AG08395 (cell line): ENCODE results near the gene DTX2.
"Not testable (repeated sequence)": the region's sequence is repeated elsewhere in the genome, so short reads cannot be mapped to it uniquely, and the experiment has no call there.

ENCODE experiments used
- DNase-seq: peaks from one replicate; pipeline ENCODE4 v3.0.0; 2012; ENCODE audit warnings: mixed read lengths, low spot score

Gene DTX2

GRCh38 chr7:76443846-76444245 is 17.7 kb upstream of the DTX2 start:
- not testable (repeated sequence) for DNase-seq

DNA sequence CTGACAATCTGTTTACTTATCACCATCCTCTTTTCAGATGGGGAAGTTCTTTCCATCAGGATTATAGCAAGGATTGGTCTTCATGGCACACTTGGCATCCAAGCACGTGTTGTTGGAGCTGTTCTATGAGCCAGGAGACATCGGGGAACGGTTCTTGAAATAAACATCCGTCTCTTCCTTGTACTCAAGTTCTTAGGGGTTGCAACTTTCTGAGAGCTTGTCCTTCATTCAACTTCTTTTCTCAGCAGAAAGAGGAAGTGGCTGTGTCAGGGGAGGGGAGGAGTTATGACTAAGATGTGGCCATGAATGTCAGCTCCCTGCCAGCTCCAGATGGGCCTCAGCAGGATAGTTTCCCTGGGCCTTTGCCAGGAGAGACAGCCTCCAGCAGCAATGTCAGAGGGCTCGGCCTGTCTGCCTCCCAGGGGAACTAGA is 15.9 kb upstream of the DTX2 start:
- DNase-seq, result not testable (repeated sequence)

GRCh38 chr7:76457017-76457416 is 4.5 kb upstream of the DTX2 start:
- DNase-seq, result not testable (repeated sequence)

DNA sequence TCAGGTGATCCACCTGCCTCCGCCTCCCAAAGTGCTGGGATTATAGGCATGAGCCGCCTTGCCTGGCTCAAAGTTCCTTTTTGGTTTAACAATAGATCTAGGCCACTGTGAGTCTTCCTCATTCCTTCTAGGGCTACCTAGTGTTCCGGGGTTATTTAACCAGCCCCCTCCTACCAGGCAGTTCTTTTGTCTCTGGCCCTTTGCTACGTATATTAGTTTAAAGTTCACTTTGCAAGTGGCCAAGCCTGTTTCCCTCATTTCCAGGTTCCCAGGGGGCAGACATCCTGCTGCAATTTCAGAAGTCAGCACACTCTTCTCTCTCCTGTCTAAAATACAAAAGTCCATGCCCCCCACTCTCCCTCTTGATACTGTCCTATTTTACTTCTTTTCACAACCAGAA is 3.0 kb upstream of the DTX2 start:
- DNase-seq, result not testable (repeated sequence)

DNA sequence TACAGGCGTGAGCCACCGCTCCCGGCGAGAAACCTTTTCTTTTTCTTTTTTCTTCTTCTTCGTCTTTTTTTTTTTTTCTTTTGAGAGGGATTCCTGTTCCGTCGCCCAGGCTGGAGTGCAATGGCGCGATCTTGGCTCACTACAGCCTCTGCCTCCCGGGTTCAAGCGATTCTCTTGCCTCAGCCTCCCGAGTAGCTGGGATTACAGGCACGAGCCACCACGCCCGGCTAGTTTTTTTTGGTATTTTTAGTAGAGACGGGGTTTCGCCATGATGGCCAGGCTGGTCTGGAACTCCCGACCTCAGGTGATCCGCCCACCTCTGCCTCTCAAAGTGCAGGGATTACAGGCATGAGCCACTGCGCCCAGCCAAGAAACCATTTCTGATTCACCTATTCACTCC is 742 bp upstream of the DTX2 start:
- DNase-seq, result not testable (repeated sequence)

DNA sequence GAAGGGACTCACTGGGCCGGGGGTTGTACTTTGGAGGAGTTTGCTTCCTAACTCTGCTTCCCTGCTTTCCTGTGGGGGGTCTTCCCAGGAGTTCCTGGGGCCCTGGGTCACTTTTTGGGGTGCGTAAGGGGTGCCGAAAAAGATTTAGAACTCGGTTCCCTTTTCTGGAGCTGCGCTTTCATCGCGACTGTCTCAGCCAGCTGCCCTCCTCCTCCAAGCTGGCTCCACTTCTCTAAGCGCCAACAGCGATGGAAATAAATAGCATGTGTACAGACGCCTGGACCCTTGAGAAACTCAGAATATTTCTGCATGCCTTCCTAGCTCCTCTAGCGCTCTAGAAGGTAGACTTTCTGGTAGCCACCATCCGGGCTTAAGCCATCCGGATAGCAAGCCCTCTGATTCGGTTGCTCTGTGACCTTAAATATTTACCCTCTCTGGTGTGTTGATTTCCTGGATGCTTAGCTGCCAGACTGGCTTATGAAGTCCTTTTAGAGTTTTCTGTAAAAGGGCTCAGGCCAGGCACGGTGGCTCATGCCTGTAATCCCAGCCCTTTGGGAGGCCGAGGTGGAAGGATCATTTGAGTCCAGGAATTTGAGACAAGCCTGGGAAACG is 868 bp downstream of the DTX2 start:
- not testable (repeated sequence) for DNase-seq

GRCh38 chr7:76464959-76465358 is 3.5 kb downstream of the DTX2 start:
- DNase-seq, result not testable (repeated sequence)

DNA sequence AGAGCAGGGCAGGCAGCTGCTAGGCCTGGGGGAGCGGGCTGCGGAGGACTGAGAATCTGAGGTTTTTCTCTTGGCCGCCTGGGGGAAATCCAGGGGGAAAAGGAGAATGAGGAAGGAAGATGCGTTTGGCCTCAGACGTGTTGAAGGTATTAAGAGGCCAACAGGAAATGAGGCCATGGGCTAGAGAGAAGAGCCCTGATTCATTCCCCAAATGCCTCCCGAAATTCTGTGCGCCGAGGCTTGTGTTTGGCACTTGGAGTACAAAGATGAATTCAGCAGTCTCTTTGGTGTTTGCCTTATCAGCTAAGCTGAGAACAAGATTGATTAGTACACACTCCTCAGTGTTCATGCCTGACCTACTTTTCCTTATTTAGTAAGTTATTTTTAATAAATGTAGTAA is 4.4 kb downstream of the DTX2 start:
- not testable (repeated sequence) for DNase-seq

DNA sequence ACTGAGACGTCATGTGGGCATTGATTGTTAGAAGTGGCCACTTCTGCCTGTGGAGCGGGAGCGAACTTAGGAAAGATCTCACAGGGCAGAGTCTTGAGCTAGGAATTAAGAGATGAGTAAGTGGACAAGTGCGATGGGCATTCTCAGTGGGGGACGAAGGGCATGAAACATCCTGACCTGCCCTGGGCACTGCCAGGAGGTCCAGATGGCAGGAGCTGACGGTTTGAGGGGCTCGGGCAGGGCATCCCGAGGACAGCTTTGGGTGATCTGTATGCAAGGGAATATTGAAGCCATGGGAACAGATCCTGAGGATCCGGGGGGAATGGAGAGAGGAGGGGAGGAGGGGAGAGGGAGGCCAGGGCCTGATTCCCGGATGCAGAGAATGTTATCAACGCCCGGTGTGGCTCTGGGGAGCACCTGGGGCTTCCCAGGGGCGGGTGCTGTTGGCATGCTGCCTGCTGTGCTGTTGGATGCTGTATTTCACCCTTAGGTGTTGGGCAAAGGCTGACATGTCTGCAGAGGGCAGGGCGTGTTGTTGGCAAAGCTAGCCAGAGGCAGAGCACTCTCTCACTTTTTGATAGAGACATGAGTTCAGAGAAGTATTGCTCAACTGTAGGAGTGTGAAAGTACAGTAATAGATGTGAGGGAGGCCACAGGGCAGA is 6.4 kb downstream of the DTX2 start:
- not testable (repeated sequence) for DNase-seq

- DNase-seq, result not testable (repeated sequence)
These were observed 10.2 kb downstream of the DTX2 start for GRCh38 chr7:76471556-76472221.

DNA sequence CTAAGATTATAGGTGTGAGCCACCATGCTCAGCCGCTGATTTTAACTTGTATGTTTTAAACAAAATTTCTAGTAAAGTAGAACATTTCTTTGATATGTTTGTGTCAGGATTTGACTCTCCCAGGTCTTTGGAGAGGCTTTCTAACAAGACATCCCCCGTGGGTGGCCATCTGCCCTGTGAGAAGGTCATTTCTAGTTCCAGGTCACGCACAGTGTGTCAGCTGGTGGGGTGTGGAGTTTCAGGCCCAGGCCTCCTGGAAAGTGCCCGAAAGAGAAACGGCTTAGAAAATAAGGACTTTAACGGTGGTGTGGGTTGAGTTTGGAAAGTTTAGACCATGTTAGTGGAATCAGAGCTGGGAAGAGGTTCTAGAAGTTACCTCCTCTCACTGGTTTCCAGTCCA is 11.6 kb downstream of the DTX2 start:
- DNase-seq, result not testable (repeated sequence)

- not testable (repeated sequence) for DNase-seq
These were observed 14.8 kb downstream of the DTX2 start for GRCh38 chr7:76476280-76476679.

GRCh38 chr7:76476742-76477474 is 15.4 kb downstream of the DTX2 start:
- not testable (repeated sequence) for DNase-seq

GRCh38 chr7:76479628-76480027 is 18.1 kb downstream of the DTX2 start:
- DNase-seq, result not testable (repeated sequence)

DNA sequence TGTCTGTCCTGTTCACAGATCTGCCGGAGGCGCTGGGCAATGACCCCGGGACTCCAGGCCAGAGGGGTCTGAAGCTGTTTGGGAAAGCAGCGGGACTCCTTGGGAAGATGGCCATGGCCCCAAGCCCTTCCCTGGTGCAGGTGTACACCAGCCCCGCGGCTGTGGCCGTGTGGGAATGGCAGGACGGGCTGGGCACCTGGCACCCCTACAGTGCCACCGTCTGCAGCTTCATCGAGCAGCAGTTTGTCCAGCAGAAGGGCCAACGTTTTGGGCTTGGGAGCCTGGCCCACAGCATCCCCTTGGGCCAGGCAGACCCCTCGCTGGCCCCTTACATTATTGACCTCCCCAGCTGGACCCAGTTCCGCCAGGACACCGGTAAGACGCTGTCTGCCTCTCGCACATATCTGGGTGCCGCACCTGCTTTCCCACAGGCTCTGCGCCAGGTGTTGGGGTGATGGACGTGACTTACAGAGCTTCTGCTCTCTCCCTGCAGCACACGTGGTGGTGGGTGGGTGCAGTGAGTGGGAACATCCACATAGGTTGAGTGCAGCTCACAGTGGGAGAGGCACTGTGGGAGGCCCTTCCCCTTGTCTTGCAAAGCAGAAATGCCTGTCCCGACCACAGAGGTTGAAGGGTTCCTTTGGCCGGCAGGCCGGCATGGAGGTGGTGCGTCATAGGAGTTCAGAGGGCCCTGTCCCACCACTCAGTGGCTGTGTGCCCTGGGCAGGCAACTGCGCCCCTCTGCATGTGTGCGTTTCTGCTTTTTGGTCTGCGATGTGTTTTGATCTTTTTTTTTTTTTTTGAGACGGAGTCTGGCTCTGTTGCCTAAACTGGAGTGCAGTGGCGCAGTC is 19.1 kb downstream of the DTX2 start:
- not testable (repeated sequence) for DNase-seq

- DNase-seq, result not testable (repeated sequence)
These were observed 21.2 kb downstream of the DTX2 start for GRCh38 chr7:76482660-76483059.

DNA sequence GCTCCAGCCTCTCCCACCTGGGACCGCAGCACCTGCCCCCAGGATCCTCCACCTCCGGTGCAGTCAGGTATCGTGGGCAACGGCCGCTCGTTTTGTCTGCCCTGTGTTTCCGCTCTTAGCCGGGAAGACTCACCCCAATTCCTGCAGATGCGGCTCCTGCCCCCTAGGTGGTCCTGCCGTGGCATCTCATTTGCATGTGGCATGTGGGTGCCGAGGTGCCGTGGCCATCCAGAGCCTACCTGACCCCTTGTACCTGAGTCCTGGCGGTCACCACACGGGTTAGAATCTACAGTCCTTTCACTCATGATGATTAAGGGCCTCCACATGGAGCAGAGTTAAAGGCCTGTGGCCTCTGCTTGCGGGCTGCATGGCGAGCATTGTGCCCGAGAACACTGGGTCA is 21.6 kb downstream of the DTX2 start:
- DNase-seq, result not testable (repeated sequence)

GRCh38 chr7:76484456-76484855 is 22.9 kb downstream of the DTX2 start:
- DNase-seq, result not testable (repeated sequence)

DNA sequence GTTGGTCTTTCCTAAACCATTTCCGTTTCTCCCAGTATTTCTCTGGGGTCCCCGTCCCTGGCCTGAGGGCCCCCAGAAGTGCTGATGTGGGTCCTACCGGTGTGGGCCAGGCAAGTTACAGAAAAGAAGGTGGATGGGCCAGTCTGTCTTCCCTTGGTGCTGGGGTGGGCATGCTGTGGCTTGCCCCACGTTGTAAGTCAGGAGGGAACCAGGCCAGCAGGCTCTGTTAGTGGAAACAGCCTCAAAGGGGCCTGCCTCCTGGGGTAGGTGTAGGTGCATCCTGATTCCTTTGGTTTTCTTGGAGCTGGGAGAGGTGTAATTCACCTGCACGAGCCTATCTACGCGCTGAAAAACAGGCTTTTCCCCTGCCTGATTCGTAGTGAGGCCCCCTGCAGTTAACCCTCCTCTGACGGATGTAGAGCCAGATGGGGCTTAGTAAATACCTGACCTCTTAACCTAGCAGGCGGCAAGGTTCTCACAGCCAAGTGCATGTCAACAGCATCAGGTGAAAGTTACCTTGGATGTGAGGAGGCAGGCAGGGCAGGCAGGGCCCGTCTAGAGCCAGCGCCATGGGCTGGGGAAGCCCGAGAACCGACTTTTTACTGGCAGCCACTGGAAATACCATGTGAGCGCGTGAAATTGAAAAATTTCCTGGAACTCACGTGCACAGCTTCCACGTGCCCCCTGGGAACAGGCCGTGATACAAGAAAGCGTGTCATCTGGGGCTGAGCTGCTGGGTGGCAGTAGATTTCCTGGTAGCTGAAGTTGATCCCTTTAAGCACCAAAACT is 24.5 kb downstream of the DTX2 start:
- DNase-seq, result not testable (repeated sequence)

DNA sequence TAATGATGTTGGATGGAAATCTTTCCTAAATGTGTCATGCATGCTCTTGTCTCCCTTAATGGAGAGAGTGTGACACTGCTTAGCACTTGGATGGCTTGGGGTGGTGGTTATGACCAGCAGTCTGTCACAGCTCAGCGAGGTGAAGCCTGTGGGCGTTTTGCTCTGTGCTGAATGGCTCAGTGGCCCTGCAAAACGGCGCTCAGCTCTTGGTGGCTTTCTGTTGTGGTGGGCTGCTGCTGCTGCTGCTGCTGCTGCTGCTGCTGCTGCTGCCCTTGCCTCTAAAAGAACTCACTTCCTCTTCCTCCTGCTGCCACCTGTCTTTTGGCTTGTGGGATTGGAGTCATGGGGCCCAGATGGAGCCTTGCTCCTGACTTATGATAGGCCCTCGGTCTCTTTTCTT is 25.1 kb downstream of the DTX2 start:
- not testable (repeated sequence) for DNase-seq

GRCh38 chr7:76487969-76488368 is 26.5 kb downstream of the DTX2 start:
- DNase-seq, result not testable (repeated sequence)
